ENCODE data around the gene AFF4.
"Not testable (repeated sequence)": the region's sequence is repeated elsewhere in the genome, so short reads cannot be mapped to it uniquely, and the experiment has no call there.

AFF4 gene, protein sequence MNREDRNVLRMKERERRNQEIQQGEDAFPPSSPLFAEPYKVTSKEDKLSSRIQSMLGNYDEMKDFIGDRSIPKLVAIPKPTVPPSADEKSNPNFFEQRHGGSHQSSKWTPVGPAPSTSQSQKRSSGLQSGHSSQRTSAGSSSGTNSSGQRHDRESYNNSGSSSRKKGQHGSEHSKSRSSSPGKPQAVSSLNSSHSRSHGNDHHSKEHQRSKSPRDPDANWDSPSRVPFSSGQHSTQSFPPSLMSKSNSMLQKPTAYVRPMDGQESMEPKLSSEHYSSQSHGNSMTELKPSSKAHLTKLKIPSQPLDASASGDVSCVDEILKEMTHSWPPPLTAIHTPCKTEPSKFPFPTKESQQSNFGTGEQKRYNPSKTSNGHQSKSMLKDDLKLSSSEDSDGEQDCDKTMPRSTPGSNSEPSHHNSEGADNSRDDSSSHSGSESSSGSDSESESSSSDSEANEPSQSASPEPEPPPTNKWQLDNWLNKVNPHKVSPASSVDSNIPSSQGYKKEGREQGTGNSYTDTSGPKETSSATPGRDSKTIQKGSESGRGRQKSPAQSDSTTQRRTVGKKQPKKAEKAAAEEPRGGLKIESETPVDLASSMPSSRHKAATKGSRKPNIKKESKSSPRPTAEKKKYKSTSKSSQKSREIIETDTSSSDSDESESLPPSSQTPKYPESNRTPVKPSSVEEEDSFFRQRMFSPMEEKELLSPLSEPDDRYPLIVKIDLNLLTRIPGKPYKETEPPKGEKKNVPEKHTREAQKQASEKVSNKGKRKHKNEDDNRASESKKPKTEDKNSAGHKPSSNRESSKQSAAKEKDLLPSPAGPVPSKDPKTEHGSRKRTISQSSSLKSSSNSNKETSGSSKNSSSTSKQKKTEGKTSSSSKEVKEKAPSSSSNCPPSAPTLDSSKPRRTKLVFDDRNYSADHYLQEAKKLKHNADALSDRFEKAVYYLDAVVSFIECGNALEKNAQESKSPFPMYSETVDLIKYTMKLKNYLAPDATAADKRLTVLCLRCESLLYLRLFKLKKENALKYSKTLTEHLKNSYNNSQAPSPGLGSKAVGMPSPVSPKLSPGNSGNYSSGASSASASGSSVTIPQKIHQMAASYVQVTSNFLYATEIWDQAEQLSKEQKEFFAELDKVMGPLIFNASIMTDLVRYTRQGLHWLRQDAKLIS

DNA sequence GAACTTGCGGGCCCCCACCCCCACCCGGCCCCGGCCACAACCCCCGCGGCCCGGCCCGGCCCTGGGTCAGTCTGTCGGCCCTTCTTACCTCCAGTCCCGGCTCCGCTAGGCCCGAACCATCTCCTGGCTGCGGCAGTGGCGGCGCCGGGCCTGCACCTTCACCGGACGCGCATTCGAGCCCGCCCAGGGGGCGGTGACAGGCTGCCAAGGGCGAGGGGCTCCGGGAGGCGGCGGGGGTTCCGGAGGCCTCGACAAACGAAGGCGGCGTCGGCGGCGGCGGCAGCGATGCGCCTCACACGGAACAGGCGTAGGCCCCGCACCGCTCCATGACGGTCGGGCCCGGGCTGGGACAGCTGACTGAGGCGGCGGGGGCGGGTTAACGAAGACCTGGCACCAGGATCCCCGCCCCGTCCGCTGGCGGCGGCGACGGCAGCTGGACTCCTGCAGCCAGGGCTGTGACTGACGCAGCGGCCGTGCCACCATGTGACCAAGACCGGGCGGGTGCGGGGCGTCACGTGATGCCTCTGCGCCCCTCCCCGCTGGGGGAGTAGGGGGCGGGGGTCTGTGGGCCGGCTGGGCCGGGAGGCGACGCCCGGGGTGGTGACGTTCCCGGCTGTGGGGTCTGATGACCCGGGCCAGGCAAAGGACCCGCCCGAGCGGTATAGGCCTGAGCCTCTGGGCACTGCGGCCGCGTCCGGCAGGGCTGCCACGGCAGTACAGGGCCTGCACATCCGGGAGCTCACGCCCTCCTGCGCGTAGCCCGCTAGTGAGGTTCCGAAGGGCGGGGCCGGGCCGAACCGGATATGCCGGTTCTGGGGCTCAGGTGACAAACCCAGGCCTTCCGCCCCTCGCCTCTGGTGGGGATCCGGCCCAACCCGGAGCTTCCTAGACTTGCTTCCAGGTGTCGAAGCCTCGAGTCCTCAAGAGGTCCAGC lies at the start of gene AFF4:
AFF4 (minus strand) TSS at position 464 of the 934 bp plus-strand sequence. CDS start 26,445 bp downstream, outside the sequence.
- TF ChIP-seq, protein P1, sequence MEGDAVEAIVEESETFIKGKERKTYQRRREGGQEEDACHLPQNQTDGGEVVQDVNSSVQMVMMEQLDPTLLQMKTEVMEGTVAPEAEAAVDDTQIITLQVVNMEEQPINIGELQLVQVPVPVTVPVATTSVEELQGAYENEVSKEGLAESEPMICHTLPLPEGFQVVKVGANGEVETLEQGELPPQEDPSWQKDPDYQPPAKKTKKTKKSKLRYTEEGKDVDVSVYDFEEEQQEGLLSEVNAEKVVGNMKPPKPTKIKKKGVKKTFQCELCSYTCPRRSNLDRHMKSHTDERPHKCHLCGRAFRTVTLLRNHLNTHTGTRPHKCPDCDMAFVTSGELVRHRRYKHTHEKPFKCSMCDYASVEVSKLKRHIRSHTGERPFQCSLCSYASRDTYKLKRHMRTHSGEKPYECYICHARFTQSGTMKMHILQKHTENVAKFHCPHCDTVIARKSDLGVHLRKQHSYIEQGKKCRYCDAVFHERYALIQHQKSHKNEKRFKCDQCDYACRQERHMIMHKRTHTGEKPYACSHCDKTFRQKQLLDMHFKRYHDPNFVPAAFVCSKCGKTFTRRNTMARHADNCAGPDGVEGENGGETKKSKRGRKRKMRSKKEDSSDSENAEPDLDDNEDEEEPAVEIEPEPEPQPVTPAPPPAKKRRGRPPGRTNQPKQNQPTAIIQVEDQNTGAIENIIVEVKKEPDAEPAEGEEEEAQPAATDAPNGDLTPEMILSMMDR (IDR thresholded peaks at IDR 0.05; ENCODE audit: low read depth, low read length): no peak
- peak within 1 kb of the TSS; percentile 66 to 84 for H3K4me3 ChIP-seq (replicated peaks in 1 of 2; ENCODE audit: low read depth in 2 of 2, low read length in 2 of 2)
- DNase-seq (ENCODE audit: low read depth in 2 of 2): peak; percentile 96 to 99

DNA sequence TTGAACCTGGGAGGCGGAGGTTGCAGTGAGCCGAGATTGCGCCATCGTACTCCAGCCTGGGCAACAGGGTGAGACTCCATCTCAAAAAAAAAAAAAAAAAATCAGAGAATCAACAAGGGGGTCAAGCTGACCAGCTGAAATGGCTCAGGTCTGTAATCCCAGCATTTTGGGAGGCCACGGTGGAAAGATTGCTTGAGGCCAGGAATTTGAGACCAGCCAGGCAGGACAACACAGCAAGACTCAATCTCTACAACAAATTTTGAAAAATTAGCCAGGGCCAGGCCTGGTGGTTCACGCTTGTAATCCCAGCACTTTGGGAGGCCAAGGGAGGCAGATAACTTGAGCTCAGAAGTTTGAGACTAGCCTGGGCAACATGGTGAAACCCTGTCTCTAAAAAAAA lies 45.0 kb upstream of the AFF4 start:
- DNase-seq (ENCODE audit: low read depth in 2 of 2); H3K4me3 ChIP-seq (replicated peaks in 1 of 2; ENCODE audit: low read depth in 2 of 2, low read length in 2 of 2): not testable (repeated sequence)

DNA sequence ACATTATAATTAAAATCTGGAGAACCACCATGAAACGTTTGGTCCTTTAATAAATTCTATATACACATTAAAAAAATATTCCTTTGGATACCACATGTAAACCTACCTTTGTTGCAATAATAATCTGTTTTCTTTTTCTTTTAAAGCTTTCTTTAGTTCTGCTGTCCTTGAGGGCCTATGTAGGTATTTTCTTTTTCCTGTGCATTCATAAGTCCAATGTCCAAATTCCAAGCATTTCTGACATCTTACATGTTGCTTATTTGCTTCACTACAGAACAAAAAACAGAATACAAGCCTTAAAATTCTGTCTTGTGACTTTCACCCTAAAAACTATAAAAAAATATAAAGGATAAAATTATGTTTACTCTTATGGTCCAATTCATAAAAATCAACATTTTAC lies 43.2 kb upstream of the AFF4 start:
- H3K4me3 ChIP-seq (replicated peaks in 1 of 2; ENCODE audit: low read depth in 2 of 2, low read length in 2 of 2): no peak overlapping the region
- peak; percentile 14 to 44 for DNase-seq (ENCODE audit: low read depth in 2 of 2)
- TF ChIP-seq, protein P1 (IDR thresholded peaks at IDR 0.05; ENCODE audit: low read depth, low read length): no peak

DNA sequence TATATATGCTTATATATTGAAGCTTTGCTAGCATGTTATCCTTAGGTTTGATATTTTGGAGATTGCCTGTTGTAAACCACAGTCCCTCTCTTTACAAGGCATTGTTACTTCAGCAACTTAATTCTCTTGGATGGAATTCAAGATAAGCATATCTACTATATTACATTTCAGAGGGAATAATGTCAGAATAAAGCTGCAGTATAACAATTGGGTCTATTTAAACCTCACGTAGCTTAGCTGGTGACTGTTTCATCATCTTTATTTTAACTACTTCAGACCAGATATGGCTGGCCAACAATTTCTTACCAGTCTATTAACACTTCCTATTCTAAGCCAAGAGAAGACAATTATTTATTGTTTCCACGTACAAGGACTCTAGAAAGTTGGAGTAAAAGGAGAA lies 35.8 kb upstream of the AFF4 start:
- DNase-seq (ENCODE audit: low read depth in 2 of 2): peak in 1 of 2 donors; percentile 2
- no peak overlapping the region for H3K4me3 ChIP-seq (replicated peaks in 1 of 2; ENCODE audit: low read depth in 2 of 2, low read length in 2 of 2)
- TF ChIP-seq, protein P1 (IDR thresholded peaks at IDR 0.05; ENCODE audit: low read depth, low read length): no peak

DNA sequence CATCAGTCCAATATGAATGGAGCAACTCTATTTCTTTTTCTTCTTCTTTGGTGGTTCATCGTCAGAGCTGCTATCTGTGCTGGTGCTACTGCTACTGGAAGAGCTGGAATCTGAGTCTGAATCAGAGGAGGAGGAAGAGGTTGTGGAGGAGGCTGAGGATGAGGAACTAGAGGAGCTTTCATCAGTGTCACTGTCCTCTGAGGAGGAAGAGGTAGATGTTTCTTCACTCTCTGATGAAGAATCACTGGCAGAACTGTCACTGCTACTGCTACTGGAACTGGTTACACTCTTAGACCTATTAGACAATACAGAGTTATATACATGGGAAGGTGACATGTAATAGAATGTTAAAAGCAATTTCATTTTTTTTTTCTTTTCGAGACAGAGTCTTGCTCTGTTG lies 35.1 kb upstream of the AFF4 start:
- TF ChIP-seq, protein P1 (IDR thresholded peaks at IDR 0.05; ENCODE audit: low read depth, low read length): no peak
- no peak overlapping the region for H3K4me3 ChIP-seq (replicated peaks in 1 of 2; ENCODE audit: low read depth in 2 of 2, low read length in 2 of 2)
- DNase-seq (ENCODE audit: low read depth in 2 of 2): no peak

DNA sequence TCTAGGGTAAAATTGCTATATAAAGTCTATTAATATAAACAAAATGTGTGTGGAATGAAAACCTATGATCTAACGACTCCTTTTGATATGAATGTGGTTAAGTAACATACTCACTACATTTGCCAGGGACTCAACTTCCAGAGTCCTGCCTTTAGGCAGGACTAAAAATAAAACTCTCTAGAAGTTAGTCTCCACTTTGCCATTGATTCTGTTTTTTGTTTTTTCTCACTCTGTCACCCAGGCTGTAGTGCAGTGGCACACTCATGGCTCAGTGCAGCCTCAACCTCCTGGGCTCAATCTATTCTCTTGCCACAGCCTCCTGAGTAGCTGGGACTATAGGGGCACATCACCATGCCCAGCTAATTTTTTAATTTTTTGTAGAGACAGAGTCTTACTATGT lies 32.9 kb upstream of the AFF4 start:
- H3K4me3 ChIP-seq (replicated peaks in 1 of 2; ENCODE audit: low read depth in 2 of 2, low read length in 2 of 2): no peak overlapping the region
- TF ChIP-seq, protein P1 (IDR thresholded peaks at IDR 0.05; ENCODE audit: low read depth, low read length): no peak

More for the DNA sequence above, 32.9 kb upstream of the AFF4 start:
- DNase-seq (ENCODE audit: low read depth in 2 of 2): no peak
